Stimulated activated CD4-positive, alpha-beta T cell treated with anti-CD3 and anti-CD28 coated beads, Interleukin-4, amount 100 ng/mL, for 48 hours (primary cell): ENCODE measurements around the gene CXorf66.
"Not testable (repeated sequence)": the region's sequence is repeated elsewhere in the genome, so short reads cannot be mapped to it uniquely, and the experiment has no call there.

ENCODE experiments used
- DNase-seq, 2 donors: peaks; one replicate each; pipeline ENCODE4 v3.0.0-alpha.2; 2020; ENCODE audit warnings: low read depth in 2 of 2

The CXorf66 gene

GRCh38 chrX:139965421-139965820, at the start of gene CXorf66:
CXorf66 (minus strand) TSS chrX:139965521; CDS start chrX:139965496, 25 bp downstream.
- DNase-seq = no peak

- no peak for DNase-seq
These were observed 17.5 kb upstream of the CXorf66 start for GRCh38 chrX:139982856-139983255.

- DNase-seq = no peak
These were observed 9.2 kb upstream of the CXorf66 start for GRCh38 chrX:139974471-139974870.

GRCh38 chrX:139972629-139973624, 7.6 kb upstream of the CXorf66 start:
- no peak for DNase-seq

- DNase-seq = no peak
These were observed 6.8 kb upstream of the CXorf66 start for GRCh38 chrX:139972113-139972512.

GRCh38 chrX:139971394-139971749, 6.1 kb upstream of the CXorf66 start:
- no peak for DNase-seq

- no peak for DNase-seq
These were observed 4.0 kb upstream of the CXorf66 start for GRCh38 chrX:139969286-139969685.

GRCh38 chrX:139967750-139968149, 2.4 kb upstream of the CXorf66 start:
- DNase-seq = no peak

GRCh38 chrX:139967300-139967699, 2.0 kb upstream of the CXorf66 start:
- DNase-seq = no peak

GRCh38 chrX:139966159-139966558, 838 bp upstream of the CXorf66 start:
- DNase-seq = not testable (repeated sequence)

GRCh38 chrX:139961091-139961490, 4.2 kb downstream of the CXorf66 start:
- DNase-seq = not testable (repeated sequence)

- DNase-seq = no peak
These were observed 15.6 kb downstream of the CXorf66 start for GRCh38 chrX:139949703-139950102.

- DNase-seq = no peak
These were observed 20.2 kb downstream of the CXorf66 start for GRCh38 chrX:139945075-139945474.

- no peak for DNase-seq
These were observed 29.1 kb downstream of the CXorf66 start for GRCh38 chrX:139936259-139936658.

- DNase-seq = no peak
These were observed 31.4 kb downstream of the CXorf66 start for GRCh38 chrX:139933904-139934303.

GRCh38 chrX:139932901-139933796, 32.2 kb downstream of the CXorf66 start, which contains the start of gene ATP11C:
ATP11C (minus strand) TSS chrX:139933053; CDS start chrX:139932042, 1,011 bp downstream.
- peak; percentile 69 to 76 for DNase-seq

GRCh38 chrX:139932073-139932900, 33.0 kb downstream of the CXorf66 start:
- no peak for DNase-seq

- DNase-seq = no peak
These were observed 33.7 kb downstream of the CXorf66 start for GRCh38 chrX:139931646-139932072.

GRCh38 chrX:139930916-139931645, 34.2 kb downstream of the CXorf66 start:
- DNase-seq = no peak

GRCh38 chrX:139930401-139930800, 34.9 kb downstream of the CXorf66 start:
- DNase-seq = no peak

- DNase-seq = no peak
These were observed 35.4 kb downstream of the CXorf66 start for GRCh38 chrX:139929876-139930275.
